DOHH2 (cell line): Measurements from ENCODE around the gene ZNF790.

Experiments used
- CTCF ChIP-seq: fragments of 200-600 bp; sonication (generic); IDR thresholded peaks from one replicate; pipeline ENCODE4 v1.5.1; 2014; ENCODE audit warnings: antibody characterized with exemption, mild to moderate bottlenecking, low read depth, low read length; ENCODE audit not compliant: poor library complexity, severe bottlenecking
- EZH2phosphoT487 ChIP-seq: fragments of 200-600 bp; sonication (generic); IDR thresholded peaks from 2 replicates; pipeline ENCODE4 v1.6.1; 2017; ENCODE audit warnings: borderline replicate concordance, mild to moderate bottlenecking, antibody characterized with exemption, low read length, moderate library complexity, mixed read lengths

DNA sequence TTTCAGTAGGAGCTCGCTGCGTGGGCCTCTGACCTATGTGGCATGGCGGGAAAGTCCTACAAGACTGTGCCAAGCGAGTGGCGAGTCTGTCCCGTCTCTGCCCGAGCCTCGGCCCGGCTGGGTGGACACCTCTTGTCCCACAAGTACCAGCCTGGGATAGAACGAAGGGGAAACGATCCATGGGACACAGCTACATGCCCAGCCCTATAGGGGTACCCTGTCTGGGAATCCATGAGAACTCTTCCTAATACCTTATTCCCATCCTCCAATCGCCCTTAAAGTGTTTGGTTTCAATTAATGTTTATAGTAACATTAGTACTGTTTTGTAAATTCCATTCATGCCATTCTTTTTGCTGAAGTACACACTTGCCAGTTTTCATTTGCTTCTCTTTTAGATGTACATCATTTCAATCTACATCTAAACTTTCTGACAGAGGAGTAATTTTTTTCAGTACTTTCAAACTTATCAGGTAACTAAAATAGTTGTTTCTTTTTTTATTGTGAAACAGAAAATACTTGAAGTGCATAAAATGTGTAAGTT, 667 bp upstream of the ZNF790 start:
- TF ChIP-seq CTCF (no peak), EZH2phosphoT487 (no peak)
